HepG2 (cell line): Measurements from ENCODE around the gene NAA16. TPM values are rescaled to one million over a fixed set of nuclear protein-coding genes. Genes with fewer than 3 reads are reported as not detected.

Experiments used
- ATAC-seq: fragments of 200-7000 bp; cut with Tn5 transposase; 3 replicates; pipeline ENCODE4 v1.9.1; 2020; ENCODE audit warnings: mild to moderate bottlenecking, moderate library complexity
- BruUV-seq: library from RNA; stranded (reverse); fragments of 400-500 nt; replicated peaks from 2 replicates; lab custom pipeline; 2021; lab: Mats Ljungman, UMichigan
- CTCF ChIA-PET: fragments of 300-600 bp; formaldehyde crosslinking; extraction: SDS; loops from one replicate; lab custom pipeline; 2021; ENCODE audit warnings: low total read pairs, inconsistent platforms, low intra/inter-chr PET ratio; lab: Yijun Ruan, JAX
- POLR2A ChIA-PET: fragments of 350-600 bp; sonication (Branson Sonifier 250); formaldehyde crosslinking; loops from one replicate; lab custom pipeline; 2020; ENCODE audit warnings: antibody characterized with exemption, inconsistent platforms; lab: Yijun Ruan, JAX
- DNase-seq: peaks from one replicate; pipeline ENCODE4 v3.0.0-alpha.2; 2015; ENCODE audit warnings: low spot score
- FAIRE-seq: peaks from 3 replicates; lab custom pipeline; 2011; peaks lifted over from hg19 to GRCh38; lab: Jason Lieb, UNC
- H2AFZ ChIP-seq: one replicate; pipeline ENCODE4 v1.6.1; 2011; ENCODE audit warnings: low read length, inconsistent platforms
- H3K27ac ChIP-seq: fragments of 300-600 bp; 3 replicates; pipeline ENCODE4 v1.8.0; 2011; ENCODE audit warnings: mixed run types, mild to moderate bottlenecking, mixed read lengths, low read length, inconsistent platforms; ENCODE audit not compliant: insufficient read depth; ENCODE audit errors: extremely low read length
- H3K27me3 ChIP-seq, 2 experiments: fragments of 200-600 bp in 1 of 2; 2 replicates in 1 of 2; 3 replicates in 1 of 2; pipeline versions ENCODE4 v1.6.0 to v1.8.0; 2011; ENCODE audit warnings: low read length in 2 of 2, mild to moderate bottlenecking in 2 of 2, moderate library complexity in 2 of 2, inconsistent platforms in 1 of 2; ENCODE audit not compliant: insufficient read depth in 2 of 2, control insufficient read depth in 1 of 2
- H3K36me3 ChIP-seq, 2 experiments: fragments of 200-600 bp in 1 of 2; replicated peaks in 1 of 2; 2 replicates in 1 of 2; 3 replicates in 1 of 2; pipeline versions ENCODE4 v1.5.1 to v1.8.0; 2011; ENCODE audit warnings: low read length in 2 of 2, inconsistent platforms in 1 of 2; ENCODE audit not compliant: insufficient read depth in 2 of 2, control insufficient read depth in 1 of 2
- H3K4me1 ChIP-seq: 2 replicates; pipeline ENCODE4 v1.5.1; 2012; ENCODE audit warnings: low read length, inconsistent platforms; ENCODE audit not compliant: insufficient read depth
- H3K4me2 ChIP-seq: 2 replicates; pipeline ENCODE4 v1.6.0; 2011; ENCODE audit warnings: low read depth, low read length, inconsistent platforms
- H3K4me3 ChIP-seq, 3 experiments: fragments of 200-600 bp in 1 of 3; sonication (generic), shearing (Covaris generic) in 1 of 3; replicated peaks in 1 of 3; 2 replicates each; pipeline ENCODE4 v1.5.1; 2011 to 2016; ENCODE audit warnings: low read length in 3 of 3, inconsistent platforms in 2 of 3, low read depth in 2 of 3, mild to moderate bottlenecking in 2 of 3, control low read depth in 1 of 3, mixed read lengths in 1 of 3; ENCODE audit not compliant: insufficient read depth in 1 of 3
- H3K79me2 ChIP-seq: one replicate; pipeline ENCODE4 v1.6.1; 2011; ENCODE audit warnings: low read length, inconsistent platforms; ENCODE audit not compliant: insufficient read depth
- H3K9ac ChIP-seq: 2 replicates; pipeline ENCODE4 v1.6.0; 2011; ENCODE audit warnings: mild to moderate bottlenecking, low read depth, low read length, inconsistent platforms; ENCODE audit not compliant: insufficient read depth
- H3K9me3 ChIP-seq: 2 replicates; pipeline ENCODE4 v1.5.1; 2012; ENCODE audit warnings: mild to moderate bottlenecking, low read length
- H4K20me1 ChIP-seq: 2 replicates; pipeline ENCODE4 v1.6.0; 2011; ENCODE audit warnings: inconsistent platforms, mild to moderate bottlenecking, low read length, moderate library complexity; ENCODE audit not compliant: insufficient read depth
- ELF1 ChIP-seq: sonication (generic); formaldehyde crosslinking; IDR thresholded peaks from 2 replicates; pipeline ENCODE4 v1.4.0; 2020; ENCODE audit warnings: missing genetic modification reagents
- GATAD1 ChIP-seq: IDR thresholded peaks from 2 replicates; pipeline ENCODE4 v1.6.1; 2016; ENCODE audit warnings: missing genetic modification reagents, missing compliant biosample characterization
- KLF16 ChIP-seq, 2 experiments: sonication (generic) in 1 of 2; formaldehyde crosslinking in 1 of 2; IDR thresholded peaks; 2 replicates each; pipeline versions ENCODE4 v1.6.1 to v1.8.0; 2016 to 2023; ENCODE audit warnings: missing genetic modification reagents in 2 of 2, missing compliant biosample characterization in 1 of 2
- NFRKB ChIP-seq: fragments of 450-650 bp; IDR thresholded peaks from 2 replicates; pipeline ENCODE4 v1.6.1; 2017
- SNRNP70 ChIP-seq: fragments of 200-400 bp; formaldehyde crosslinking; IDR thresholded peaks from 2 replicates; pipeline ENCODE4 v1.6.1; 2017; ENCODE audit warnings: mild to moderate bottlenecking, low read depth, low read length, moderate library complexity
- ZNF317 ChIP-seq: sonication (generic); formaldehyde crosslinking; IDR thresholded peaks from 2 replicates; pipeline ENCODE4 v1.5.0; 2020; ENCODE audit warnings: mild to moderate bottlenecking, missing genetic modification reagents
- WGBS: methylation state at CpG from one replicate; pipeline ENCODE4 v1.1.6; 2017; ENCODE audit warnings: low lambda C conversion rate; 5-methylcytosine and 5-hydroxymethylcytosine counted together
- in situ Hi-C: cut with HindIII; loops from 2 replicates; pipeline ENCODE4 v1.10.0; 2017; ENCODE audit warnings: low pct_unique_long_range_greater_than_20kb; ENCODE audit not compliant: extremely low pct_ligation_motif_present
- intact Hi-C: fragments of 100-400 bp; cut with micrococcal nuclease; formaldehyde crosslinking; loops from one replicate; pipeline ENCODE4 v1.10.0; 2022; ENCODE audit not compliant: unreplicated experiment
- polyA plus RNA-seq, 8 experiments: library from polyadenylated mRNA; depleted of rRNA in 3 of 8; stranded (reverse) in 7 of 8; unstranded in 1 of 8; fragments of >200 nt; fragmentation: Illumina TruSeq in 4 of 8; extraction: Trizol in 4 of 8; gene quantifications; 2 replicates each; pipeline versions ENCODE4 v1.2.1 to v1.2.3, GENCODE V29; 2011 to 2016; ENCODE audit warnings: low read depth in 4 of 8, missing spikeins in 1 of 8, mixed read lengths in 1 of 8; ENCODE audit not compliant: insufficient read depth in 1 of 8
- total RNA-seq, 5 experiments: library from RNA; depleted of rRNA; stranded (reverse); fragments of >200 nt; fragmentation: Illumina TruSeq; extraction: Trizol; gene quantifications; 2 replicates each; pipeline ENCODE4 v1.2.3, GENCODE V29; 2016; ENCODE audit warnings: low read depth in 1 of 5
- TF ChIP-seq, protein P1 (sequence below): sonication (generic); formaldehyde crosslinking; conservative IDR thresholded peaks from 2 replicates; pipeline ENCODE4 v1.8.0; 2022; ENCODE audit warnings: missing genetic modification reagents
- TF ChIP-seq, protein P2 (sequence below): sonication (generic); formaldehyde crosslinking; IDR thresholded peaks from 2 replicates; pipeline ENCODE4 v1.5.1; 2020; ENCODE audit warnings: mild to moderate bottlenecking, missing genetic modification reagents, moderate library complexity
- TF ChIP-seq, protein P3 (sequence below): sonication (generic); formaldehyde crosslinking; IDR thresholded peaks from 2 replicates; pipeline ENCODE4 v1.4.0; 2020; ENCODE audit warnings: missing genetic modification reagents

NAA16 gene
- total and polyA plus RNA-seq, 2 of the 13 experiments (the other 11 are each of a cell fraction or from before 2014, with no cell fraction given), result 9.2 to 15.1 TPM

DNA sequence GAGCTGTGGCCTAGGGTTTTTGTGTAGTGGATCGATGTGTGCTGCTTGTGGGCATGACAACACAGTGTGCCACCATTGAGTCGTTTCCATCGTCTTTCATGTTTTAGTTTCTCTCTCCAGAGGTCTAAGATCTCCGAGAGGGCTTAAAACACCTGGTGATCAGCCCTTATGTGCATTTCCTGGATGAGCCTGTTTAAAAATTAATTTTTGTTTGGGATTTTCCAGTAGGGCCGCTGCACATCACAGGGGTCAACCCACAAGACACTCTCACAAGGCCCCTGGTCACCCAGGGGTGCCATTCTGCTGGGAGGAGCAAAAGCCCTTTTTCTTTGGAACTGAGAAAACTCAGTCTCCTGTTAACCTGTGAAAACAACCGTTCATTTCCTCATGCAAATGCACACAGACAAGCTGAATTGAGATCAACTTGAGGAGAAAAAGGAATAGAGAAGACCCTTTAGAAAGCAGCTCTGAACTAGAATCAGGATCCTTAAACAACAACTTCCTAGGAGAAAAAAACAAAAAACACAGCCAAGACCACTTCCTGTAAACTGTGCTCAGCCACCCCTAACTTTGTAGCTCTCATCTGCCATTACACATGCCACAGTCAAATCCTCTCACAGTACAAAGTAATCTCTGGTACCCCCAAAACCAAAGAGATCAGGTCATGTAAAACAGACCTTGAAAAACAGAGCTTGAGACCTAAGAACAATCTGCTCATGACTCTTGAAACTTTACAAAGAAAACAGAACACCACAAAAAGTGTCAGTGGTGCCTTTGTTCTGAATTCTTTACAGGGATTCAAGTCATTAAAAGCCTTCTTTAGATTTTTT lies 39.4 kb upstream of the NAA16 start:
- TF ChIP-seq KLF16 (CRISPR knock-in tag; IDR thresholded peaks at IDR 0.05) (no peak), ZNF317 (CRISPR knock-in tag) (peak; percentile 97)
- POLR2A ChIA-PET, result interaction anchor here (0.9 to 3.8 kb wide), 2 partner anchors 12 to 16 kb away, joined by 3 to 13 read pairs; no protein-coding TSS in a partner anchor
- H3K79me2 ChIP-seq, result no peaks in the 10 kb centered on the region
- 23% methylated on average over 6 of the region's 6 CpGs for WGBS
- no TSS peak for BruUV-seq
- in situ Hi-C loops, result no loop called here
- DNase-seq (no peak), ATAC-seq (peak; percentile 56), FAIRE-seq (no peak)
- H3K4me2 ChIP-seq, result peak overlapping the region; percentile 64
- peak overlapping the region; percentile 81 for H2AFZ ChIP-seq
- peaks cover 13% of the 10 kb centered on the region for H3K4me1 ChIP-seq
- H3K36me3 ChIP-seq, result no peaks in the 10 kb centered on the region
- peak overlapping the region in 2 of 3 experiments; percentile 35 to 39; a peak in 2 of 6 replicates for H3K4me3 ChIP-seq
- no peaks in the 10 kb centered on the region for H3K27me3 ChIP-seq
- intact Hi-C loops, result no loop called here
- H3K9ac ChIP-seq, result peak overlapping the region; percentile 34; the same call in 1 of the 2 replicates
- H3K9me3 ChIP-seq, result peaks cover 26% of the 10 kb centered on the region
- H4K20me1 ChIP-seq, result no peaks in the 10 kb centered on the region
- peak overlapping the region; percentile 26 for H3K27ac ChIP-seq
- CTCF ChIA-PET, result no interaction called here

DNA sequence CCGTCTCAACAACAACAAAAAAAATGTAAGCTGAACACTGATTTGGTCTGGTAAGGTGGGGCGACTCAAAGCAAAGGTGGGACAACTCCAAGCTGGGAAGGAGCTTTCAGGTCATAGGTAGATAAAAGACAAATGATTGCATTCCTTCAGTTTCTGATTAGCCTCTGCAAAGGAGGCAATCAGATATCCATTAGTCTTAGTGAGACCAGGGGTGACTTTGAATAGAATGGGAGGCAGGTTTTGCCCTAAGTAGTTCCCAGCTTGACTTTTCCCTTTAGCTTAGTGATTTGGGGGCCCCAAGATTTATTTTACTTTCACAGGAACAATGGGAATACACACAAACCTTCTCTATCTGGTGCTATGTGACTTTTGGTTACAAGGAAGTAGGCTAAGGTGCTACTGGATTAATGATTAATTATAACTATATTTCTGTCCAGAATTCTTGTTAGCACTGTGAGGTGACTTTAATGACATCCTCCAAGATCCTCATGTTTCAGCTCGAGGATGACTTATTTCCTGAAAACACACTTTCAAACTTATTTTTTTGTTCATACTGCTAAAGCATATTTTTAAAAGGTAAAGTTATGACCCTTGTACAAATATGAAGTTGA lies 37.1 kb upstream of the NAA16 start:
- 54% methylated on average over 3 of the region's 3 CpGs for WGBS
- peaks cover 7% of the 10 kb centered on the region for H3K9me3 ChIP-seq
- in situ Hi-C loops (no loop called here), intact Hi-C loops (no loop called here)
- ATAC-seq (no peak), FAIRE-seq (no peak), DNase-seq (no peak)
- no TSS peak for BruUV-seq
- no peaks in the 10 kb centered on the region for H4K20me1 ChIP-seq
- no peaks in the 10 kb centered on the region for H3K79me2 ChIP-seq
- no peak overlapping the region for H3K9ac ChIP-seq
- ChIA-PET POLR2A (interaction anchor here (3.8 kb wide), 1 partner anchor 14 kb away, joined by 13 read pairs; no protein-coding TSS in a partner anchor), CTCF (no interaction called here)
- no peaks in the 10 kb centered on the region for H3K36me3 ChIP-seq
- no peak overlapping the region for H2AFZ ChIP-seq
- no peaks in the 10 kb centered on the region; a peak in 1 of 5 replicates for H3K27me3 ChIP-seq
- no peak overlapping the region; the same call in 1 of the 2 replicates for H3K4me2 ChIP-seq
- no peak overlapping the region for H3K4me3 ChIP-seq
- H3K4me1 ChIP-seq, result peaks cover 13% of the 10 kb centered on the region
- H3K27ac ChIP-seq, result no peak overlapping the region
- TF ChIP-seq, protein P1, sequence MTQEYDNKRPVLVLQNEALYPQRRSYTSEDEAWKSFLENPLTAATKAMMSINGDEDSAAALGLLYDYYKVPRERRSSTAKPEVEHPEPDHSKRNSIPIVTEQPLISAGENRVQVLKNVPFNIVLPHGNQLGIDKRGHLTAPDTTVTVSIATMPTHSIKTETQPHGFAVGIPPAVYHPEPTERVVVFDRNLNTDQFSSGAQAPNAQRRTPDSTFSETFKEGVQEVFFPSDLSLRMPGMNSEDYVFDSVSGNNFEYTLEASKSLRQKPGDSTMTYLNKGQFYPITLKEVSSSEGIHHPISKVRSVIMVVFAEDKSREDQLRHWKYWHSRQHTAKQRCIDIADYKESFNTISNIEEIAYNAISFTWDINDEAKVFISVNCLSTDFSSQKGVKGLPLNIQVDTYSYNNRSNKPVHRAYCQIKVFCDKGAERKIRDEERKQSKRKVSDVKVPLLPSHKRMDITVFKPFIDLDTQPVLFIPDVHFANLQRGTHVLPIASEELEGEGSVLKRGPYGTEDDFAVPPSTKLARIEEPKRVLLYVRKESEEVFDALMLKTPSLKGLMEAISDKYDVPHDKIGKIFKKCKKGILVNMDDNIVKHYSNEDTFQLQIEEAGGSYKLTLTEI, result no peak
- TF ChIP-seq ELF1, result no peak
- TF ChIP-seq SNRNP70, result no peak
- TF ChIP-seq, protein P2, sequence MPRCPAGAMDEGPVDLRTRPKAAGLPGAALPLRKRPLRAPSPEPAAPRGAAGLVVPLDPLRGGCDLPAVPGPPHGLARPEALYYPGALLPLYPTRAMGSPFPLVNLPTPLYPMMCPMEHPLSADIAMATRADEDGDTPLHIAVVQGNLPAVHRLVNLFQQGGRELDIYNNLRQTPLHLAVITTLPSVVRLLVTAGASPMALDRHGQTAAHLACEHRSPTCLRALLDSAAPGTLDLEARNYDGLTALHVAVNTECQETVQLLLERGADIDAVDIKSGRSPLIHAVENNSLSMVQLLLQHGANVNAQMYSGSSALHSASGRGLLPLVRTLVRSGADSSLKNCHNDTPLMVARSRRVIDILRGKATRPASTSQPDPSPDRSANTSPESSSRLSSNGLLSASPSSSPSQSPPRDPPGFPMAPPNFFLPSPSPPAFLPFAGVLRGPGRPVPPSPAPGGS (CRISPR knock-in tag), result no peak
- TF ChIP-seq, protein P3, sequence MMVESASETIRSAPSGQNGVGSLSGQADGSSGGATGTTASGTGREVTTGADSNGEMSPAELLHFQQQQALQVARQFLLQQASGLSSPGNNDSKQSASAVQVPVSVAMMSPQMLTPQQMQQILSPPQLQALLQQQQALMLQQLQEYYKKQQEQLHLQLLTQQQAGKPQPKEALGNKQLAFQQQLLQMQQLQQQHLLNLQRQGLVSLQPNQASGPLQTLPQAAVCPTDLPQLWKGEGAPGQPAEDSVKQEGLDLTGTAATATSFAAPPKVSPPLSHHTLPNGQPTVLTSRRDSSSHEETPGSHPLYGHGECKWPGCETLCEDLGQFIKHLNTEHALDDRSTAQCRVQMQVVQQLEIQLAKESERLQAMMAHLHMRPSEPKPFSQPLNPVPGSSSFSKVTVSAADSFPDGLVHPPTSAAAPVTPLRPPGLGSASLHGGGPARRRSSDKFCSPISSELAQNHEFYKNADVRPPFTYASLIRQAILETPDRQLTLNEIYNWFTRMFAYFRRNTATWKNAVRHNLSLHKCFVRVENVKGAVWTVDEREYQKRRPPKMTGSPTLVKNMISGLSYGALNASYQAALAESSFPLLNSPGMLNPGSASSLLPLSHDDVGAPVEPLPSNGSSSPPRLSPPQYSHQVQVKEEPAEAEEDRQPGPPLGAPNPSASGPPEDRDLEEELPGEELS (CRISPR knock-in tag), result no peak
- no peak for TF ChIP-seq GATAD1 (CRISPR knock-in tag)
- TF ChIP-seq NFRKB, result no peak
